PFSK-1 (cell line): Measurements from ENCODE around the gene AP2M1.

Experiments used
- FOXP2 ChIP-seq: optimal IDR thresholded peaks from 2 replicates; pipeline ENCODE3; 2011; ENCODE audit warnings: borderline replicate concordance, control low read depth, inconsistent platforms; ENCODE audit not compliant: insufficient read depth; ENCODE audit errors: extremely low read length, extremely low read depth
- POLR2AphosphoS5 ChIP-seq: IDR thresholded peaks from 2 replicates; pipeline ENCODE4 v1.6.1; 2012; ENCODE audit warnings: low read depth, mild to moderate bottlenecking, control low read depth, low read length, moderate library complexity
- REST ChIP-seq, 2 experiments: IDR thresholded peaks; 2 replicates each; pipeline versions ENCODE4 v1.6.1 to v1.8.0; 2011 to 2012; ENCODE audit warnings: low read depth in 2 of 2, low read length in 2 of 2, control low read depth in 1 of 2, inconsistent platforms in 1 of 2, mild to moderate bottlenecking in 1 of 2, moderate library complexity in 1 of 2; ENCODE audit not compliant: insufficient read depth in 1 of 2
- SIN3A ChIP-seq: IDR thresholded peaks from 2 replicates; pipeline ENCODE4 v1.6.1; 2012; ENCODE audit warnings: mild to moderate bottlenecking, low read length, moderate library complexity, borderline replicate concordance; ENCODE audit not compliant: insufficient read depth
- TAF1 ChIP-seq: IDR thresholded peaks from 2 replicates; pipeline ENCODE4 v1.6.1; 2012; ENCODE audit warnings: low read length, control low read depth, borderline replicate concordance; ENCODE audit not compliant: insufficient read depth

DNA sequence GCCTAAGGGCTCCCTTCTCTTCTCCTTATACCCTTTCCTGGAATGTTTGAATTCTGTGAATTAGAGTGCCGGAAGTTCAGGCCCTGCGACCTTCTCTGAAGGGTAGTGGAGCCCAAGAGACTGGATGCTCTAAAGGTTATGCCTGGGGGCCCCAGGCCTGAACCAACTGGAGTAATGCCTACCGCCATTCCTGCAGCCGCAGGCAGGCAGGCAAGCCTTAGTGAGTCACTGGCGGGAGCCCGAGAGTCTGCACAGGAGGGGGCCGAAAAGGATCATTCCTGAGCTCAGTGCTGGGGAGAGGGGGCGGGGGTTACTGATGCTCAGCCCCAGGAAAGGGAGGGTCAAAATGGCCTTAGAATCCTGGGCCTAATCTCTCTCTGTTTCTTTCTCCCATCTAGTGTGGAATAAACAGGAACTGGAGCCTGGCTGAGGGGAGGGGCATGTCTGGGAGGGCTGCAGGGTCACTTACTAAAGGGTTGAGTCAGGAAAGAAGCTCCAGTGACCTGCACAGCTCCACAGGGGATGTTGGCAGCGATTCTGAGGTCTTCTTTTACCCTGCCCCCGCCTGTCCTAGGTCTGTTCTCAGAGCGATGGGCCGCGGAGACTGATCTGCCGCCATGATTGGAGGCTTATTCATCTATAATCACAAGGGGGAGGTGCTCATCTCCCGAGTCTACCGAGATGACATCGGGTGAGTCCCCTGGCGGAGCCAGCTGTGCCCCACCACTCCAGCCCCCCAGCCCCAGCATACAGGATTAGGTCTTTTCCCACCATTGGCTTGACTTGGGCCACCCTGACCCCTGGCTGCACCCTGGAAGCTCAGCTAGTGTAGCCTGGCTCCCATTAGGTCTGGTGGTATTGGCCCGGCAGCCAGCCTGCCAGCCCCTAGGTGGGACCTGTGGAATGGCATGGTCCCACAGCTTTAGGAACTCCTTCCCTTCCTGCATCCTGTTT lies 2.0 kb downstream of the AP2M1 start:
- TF ChIP-seq POLR2AphosphoS5: peak; percentile 55; the same call in 1 of the 2 replicates
- no peak; the same call in 1 of the 2 replicates for TF ChIP-seq TAF1
- 0 out of 2 replicates have a peak, but pooled peaks have one; percentile 10 for TF ChIP-seq SIN3A
- TF ChIP-seq REST (IDR thresholded peaks at IDR 0.05; ENCODE audit: insufficient read depth in 1 of 2, low read depth in 2 of 2, low read length in 2 of 2): no peak
- TF ChIP-seq FOXP2: no peak
